ENCODE data around the gene CDH15.
"Not testable (repeated sequence)": the region's sequence is repeated elsewhere in the genome, so short reads cannot be mapped to it uniquely, and the experiment has no call there.

CDH15 gene

GRCh38 chr16:89189358-89190025 lies 17.9 kb downstream of the CDH15 start:
- DNase-seq, result no peak

- DNase-seq, result no peak
These were observed 18.8 kb downstream of the CDH15 start for GRCh38 chr16:89190150-89190958.

GRCh38 chr16:89191033-89191900 lies 19.7 kb downstream of the CDH15 start:
- no peak for DNase-seq

DNA sequence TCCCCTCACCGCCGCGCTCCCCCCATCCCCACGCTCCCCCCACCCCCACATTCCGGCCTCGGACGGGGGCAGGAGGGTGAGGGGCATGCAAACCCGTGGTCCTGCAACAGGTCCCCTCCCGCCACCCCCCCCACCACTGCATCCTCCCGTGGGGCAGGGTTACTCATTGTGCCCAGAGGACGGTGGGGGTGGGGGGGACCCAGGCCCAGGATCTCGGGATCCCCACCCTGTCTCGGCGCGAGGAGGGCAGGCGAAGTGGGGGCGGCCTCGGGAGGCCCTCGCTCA lies 20.3 kb downstream of the CDH15 start:
- DNase-seq, result no peak

GRCh38 chr16:89192186-89192955 lies 20.8 kb downstream of the CDH15 start:
- not testable (repeated sequence) for DNase-seq

DNA sequence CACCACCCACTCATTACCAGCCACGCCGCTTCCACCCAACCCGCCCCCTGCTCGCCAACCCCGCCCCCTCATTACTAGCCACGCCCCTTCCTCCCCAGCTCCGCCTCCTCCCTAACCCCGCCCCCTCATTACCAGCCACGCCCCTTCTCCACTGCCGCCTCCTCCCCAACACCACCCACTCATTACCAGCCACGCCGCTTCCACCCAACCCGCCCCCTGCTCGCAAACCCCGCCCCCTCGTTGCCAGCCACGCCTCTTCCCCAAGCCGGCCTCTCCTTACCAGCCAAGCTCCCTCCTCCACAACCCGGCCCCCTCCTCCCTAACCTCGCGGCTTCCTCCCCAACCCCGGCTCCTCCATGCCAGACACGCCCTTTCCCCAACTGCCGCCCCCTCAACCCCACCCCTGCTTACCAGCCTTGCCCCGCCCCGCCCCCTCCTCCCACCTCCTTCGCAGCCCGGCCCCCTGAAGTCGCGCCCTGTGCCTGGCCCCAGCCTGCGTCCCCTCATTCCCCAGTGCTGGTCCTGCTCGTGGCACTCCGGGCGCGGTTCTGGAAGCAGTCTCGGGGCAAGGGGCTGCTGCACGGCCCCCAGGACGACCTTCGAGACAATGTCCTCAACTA lies 21.5 kb downstream of the CDH15 start:
- no peak for DNase-seq

DNA sequence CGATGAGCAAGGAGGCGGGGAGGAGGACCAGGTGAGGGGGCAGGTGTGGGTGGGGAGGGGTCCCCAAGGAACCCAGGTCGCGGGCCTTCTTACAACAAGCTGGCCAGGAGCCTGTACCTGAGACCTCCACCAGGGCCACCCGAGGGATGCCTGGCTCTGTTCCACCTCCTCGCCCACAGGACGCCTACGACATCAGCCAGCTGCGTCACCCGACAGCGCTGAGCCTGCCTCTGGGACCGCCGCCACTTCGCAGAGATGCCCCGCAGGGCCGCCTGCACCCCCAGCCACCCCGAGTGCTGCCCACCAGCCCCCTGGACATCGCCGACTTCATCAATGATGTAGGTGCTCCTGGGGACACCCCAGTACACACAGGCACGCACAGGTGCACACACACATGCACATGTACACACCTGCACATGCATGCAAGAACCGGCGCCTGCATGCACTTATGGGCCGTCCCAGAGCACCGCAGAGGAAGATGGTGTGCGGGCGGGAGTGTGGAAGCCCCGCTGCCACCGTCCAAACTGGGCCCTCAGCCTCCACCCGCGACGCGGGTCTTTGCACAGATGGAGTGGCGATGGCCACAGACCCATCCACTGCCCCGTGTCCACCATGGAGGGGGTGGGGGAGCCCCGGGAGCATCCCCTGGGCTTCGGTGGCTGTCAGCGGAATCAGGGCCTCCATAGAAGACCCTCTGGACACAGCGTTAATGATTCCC lies 22.2 kb downstream of the CDH15 start:
- no peak for DNase-seq

DNA sequence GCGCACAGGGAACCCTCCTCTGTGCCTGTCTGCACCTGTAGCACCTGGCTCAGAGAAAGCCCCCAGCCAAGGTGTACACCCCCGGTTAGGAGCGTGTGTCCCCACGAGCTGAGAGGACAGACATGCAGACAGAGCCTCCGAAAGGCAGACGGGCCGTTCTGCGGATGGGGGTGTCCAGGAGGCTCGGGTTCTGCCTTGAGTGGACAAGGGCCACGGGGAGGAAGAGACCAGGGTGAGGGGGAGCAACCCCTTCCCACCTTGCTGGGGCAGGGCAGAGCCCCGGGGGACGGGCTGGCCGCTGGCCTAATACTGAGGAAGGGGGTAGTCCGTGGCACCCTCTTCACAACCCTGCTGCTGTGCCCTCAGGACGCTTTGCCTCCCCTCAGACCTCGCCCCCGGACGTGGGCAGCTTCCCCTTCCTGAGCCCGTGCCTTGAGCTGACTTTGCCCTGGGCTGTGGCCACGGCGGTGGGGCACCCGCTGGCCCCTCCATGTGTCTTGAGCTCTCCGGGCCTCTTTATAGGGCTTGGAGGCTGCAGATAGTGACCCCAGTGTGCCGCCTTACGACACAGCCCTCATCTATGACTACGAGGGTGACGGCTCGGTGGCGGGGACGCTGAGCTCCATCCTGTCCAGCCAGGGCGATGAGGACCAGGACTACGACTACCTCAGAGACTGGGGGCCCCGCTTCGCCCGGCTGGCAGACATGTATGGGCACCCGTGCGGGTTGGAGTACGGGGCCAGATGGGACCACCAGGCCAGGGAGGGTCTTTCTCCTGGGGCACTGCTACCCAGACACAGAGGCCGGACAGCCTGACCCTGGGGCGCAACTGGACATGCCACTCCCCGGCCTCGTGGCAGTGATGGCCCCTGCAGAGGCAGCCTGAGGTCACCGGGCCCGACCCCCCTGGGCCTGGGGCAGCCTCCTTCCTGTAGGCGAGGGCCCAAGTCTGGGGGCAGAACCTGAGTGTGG lies 23.1 kb downstream of the CDH15 start:
- DNase-seq, result no peak

GRCh38 chr16:89195521-89196171 lies 24.1 kb downstream of the CDH15 start:
- DNase-seq, result no peak

- no peak for DNase-seq
These were observed 25.6 kb downstream of the CDH15 start for GRCh38 chr16:89197033-89197632.

DNA sequence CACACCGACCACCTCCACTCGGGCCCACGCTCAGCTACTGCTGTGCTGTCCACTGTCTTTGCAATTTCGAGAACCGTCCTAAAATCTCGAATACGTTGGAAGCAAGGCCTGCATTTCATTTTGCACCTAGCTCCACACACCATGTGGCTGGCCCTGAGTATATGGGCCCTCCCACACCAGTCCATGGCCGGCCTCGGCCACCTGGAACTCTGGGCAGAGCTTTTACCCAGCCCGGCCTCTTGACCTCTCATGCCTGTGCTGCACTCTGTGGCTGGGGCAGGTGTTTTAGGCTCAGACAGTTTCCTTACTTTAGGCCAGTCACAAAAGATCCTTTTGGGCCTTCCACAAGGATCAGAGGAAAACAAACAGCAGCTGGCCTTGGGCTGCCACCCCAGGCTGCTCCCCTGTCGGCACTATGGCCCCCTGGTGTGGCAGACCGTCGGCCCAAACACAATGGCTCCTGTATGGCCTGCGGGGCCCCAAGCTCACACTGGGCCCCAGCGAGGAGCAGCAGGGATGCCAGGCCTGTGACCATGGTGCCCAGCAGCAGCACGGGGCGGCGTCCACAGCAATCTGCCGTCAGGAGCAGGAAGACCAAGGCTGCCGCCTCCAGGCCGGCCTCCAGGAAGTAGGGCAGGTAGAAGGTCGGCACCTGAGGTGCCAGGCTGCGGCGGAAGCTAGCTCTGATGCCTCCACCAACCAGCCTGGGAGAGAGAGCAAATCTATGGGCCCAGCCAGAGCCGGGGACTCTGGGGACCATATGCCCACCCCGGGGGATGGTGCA lies 26.3 kb downstream of the CDH15 start:
- no peak for DNase-seq

- no peak for DNase-seq
These were observed 27.1 kb downstream of the CDH15 start for GRCh38 chr16:89198417-89199240.

DNA sequence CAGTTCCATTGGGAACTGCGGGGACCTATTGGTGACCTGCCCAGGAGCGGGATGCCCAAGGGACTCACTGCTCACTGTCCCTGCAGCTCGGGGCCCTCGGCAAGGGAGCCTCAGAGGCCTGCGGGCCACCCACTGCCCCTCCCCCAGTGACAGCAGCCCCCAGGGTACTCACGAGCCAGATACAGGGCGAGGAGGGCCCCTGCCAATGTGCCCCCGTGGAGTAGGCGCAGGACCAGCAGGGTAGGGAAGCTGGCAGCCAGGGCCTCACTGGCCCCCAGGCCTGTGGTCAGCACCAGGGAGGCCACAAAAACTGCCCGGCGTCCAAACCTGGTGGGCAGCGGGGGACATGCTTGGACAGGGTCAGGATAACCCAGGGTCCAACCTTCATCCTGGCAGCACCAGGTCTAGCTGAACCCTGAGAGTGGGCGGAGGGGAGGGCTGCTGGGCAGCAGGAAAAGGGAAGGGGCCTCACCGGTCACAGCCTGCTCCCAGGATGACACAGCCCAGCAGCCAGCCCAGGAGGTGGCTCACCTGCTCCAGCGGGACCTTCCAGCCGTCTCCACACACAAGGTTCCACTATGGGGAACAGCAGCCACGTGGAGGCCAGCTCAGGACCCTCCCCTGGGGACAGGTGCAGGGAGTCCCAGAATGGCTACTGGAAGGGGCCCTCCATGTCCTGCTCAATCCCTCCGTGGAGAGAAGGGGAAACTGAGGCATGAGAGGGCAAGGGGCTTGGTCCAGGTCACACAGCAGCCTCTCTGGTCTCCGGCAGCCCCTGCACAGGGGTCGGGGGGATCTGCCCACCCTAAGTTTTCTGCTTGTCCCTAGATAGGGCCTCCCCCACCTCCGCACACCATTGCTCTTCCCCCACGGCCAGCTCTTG lies 27.9 kb downstream of the CDH15 start:
- DNase-seq, result no peak

DNA sequence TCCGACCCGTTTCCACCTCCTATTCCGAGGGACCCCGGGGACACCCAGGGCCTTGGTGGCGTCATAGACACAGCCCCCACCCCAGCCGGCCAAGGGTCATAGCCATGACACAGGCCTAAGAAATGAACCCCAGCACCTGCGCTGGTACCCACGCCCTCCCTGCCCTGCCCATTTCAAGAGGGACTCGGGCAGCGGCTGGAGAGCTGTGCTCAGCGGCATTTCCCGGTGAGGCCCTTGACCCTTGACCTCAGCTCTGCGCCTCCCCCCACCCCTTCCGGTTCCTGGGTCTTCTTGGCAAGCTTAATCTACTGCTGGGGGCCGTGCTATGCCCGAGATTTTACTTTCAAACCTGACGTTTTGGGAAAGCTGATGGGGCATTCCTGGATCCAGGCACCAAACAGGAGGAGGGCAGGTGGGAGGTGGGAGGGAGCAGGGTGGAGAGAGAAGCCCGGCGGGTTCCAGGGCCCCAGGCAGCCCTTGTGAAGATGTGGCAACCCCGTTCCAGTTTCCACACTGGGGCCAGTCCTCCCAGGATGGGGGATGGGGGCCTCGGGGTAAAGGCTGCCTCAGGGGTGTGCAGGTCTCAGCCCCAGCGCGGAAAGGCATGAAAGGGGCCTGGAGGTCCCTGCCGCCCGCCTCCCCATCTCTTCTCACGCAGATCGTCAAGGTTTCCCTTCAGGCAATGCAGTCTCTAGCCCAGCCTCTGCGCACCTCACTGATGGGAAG lies 28.7 kb downstream of the CDH15 start, which contains the start of gene SLC22A31:
TSS of gene SLC22A31 (minus strand) at position 414 of the 726 bp plus-strand sequence. CDS start at position 378, 36 bp downstream.
- DNase-seq, result no peak

DNA sequence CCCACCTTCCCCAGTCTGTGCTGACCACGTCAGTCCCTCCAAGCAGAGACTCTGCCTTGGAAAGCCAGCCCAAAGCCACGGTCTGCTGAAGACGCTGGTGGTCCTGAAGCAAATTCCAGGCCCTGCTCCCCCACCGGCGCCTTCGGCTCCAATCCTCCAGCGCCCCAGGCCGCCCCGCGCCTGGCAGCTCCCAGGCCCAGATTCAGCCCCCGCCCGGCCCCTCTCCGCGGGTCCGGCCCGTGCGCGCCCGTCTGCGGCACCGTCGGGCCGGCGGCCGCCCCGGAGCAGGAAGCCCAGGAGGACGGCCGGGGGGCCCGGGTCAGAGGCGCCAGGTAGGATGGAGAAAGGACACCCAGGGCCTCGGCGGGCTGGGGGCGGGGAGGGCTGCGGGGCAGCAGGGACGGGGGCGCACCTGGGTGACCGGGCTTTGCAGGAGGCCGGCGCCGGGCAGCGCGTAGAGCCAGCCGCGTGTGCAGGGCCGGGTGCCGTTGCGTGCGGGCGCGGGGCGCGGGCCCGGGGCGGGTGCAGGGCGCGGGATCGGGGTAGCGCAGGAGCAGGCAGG lies 29.4 kb downstream of the CDH15 start:
- no peak for DNase-seq

All from NCI-H187 treated with DMSO at 0.1 percent for 48 hours (cell line).